Left kidney (tissue), 2 donors: ENCODE results near the gene OR6K3. TPM values are rescaled to one million over a fixed set of nuclear protein-coding genes. Genes with fewer than 3 reads are reported as not detected.

Source experiments
- DNase-seq: peaks from one replicate; pipeline ENCODE4 v3.0.0-alpha.2; 2013
- polyA plus RNA-seq: library from polyadenylated mRNA; unstranded; fragments of 120-200 nt; gene quantifications from one replicate; pipeline ENCODE4 v1.2.1, GENCODE V29; 2013; ENCODE audit not compliant: insufficient read length

OR6K3 gene
- polyA plus RNA-seq, 1 donor = 0.10 TPM

DNA sequence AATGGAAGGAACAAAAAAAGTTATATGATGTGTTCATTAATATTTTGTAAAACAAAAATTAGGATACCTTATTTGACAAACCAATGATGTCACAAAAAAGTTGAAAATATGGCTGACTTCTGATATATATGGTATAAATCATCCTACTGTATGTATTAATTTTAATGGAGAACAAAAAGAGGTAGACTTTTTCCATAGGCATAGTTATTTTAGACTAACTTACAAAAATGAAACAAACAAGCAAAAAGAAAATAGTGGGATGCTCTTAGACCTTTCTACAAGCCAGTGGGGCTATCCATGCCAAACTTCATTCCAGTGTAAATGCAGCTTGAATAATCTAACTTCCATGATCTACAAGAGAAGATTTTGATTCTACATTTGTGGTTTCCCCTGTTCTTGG is 33.5 kb downstream of the OR6K3 start:
- DNase-seq = no peak

GRCh38 chr1:158686111-158687009 is 34.2 kb downstream of the OR6K3 start, which contains the start of gene SPTA1:
TSS of gene SPTA1 (minus strand) at chr1:158686715. CDS start at chr1:158686517, 198 bp downstream.
- no peak for DNase-seq

GRCh38 chr1:158685085-158685484 is 35.4 kb downstream of the OR6K3 start:
- DNase-seq = no peak

DNA sequence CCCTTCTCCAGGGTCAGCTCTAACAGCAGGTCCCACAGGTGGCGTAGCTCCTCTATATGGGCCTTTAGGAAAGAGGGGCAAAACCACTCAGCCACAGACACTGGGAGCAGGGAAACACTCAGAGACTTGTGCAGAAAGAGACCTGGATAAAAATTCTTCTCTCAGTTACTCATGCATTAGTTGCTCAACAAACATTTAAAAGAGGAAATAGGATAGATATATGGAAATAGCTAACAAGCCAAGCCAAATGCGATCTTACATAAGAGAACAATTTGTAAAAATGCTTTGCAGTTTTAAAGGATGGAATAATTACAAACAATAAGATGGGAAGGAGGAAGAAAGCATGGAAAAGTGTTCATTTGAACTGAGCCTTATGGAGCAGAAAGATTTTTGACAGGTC is 38.9 kb downstream of the OR6K3 start:
- no peak for DNase-seq

- DNase-seq = no peak
Observed at GRCh38 chr1:158679289-158679688, 41.2 kb downstream of the OR6K3 start.

DNA sequence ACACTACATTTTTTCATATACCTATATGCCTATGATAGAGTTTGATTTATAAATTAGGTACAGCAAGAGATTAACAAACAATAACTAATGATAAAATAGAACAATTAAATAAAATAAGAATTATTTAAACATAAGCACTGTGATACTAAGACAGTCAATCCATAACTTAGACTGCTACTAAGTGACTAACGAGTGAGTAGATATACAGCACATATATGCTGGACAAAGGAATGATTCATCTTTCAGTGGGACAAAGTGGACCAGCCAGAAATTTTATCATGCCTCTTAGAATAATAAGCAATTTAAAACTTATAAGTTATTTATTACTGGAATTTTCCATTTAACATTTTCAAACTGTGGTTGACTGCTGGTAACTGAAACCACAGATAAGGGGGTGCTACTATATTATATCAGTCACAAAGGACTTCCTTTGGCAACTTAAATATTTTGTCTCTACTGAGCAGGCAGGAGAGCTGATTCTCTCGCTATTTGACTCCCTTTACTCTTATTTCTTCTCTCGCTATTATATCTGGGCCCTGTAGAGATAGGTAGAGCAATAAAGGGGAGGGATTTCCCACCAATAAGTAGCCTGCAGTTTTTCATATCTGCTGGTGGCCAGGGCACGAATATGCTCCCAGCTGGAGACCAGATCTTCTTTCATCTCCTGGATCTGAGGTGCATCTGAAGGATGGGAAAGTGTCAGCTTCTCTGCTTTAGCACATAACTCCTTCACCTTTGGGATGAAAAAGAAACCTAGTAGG is 44.8 kb downstream of the OR6K3 start:
- DNase-seq = no peak

GRCh38 chr1:158674302-158674701 is 46.2 kb downstream of the OR6K3 start:
- no peak for DNase-seq

Other genes starting within 250 kb of the OR6K3 start
- gene OR10R2, start 248.5 kb downstream of the OR6K3 start, polyA plus RNA-seq = not detected
- 0.15 TPM for gene OR6Y1, start 166.3 kb downstream of the OR6K3 start, polyA plus RNA-seq
- not detected for gene OR6P1, start 150.1 kb downstream of the OR6K3 start, polyA plus RNA-seq
- not detected for gene OR10X1, start 140.8 kb downstream of the OR6K3 start, polyA plus RNA-seq
- 0.05 TPM for gene OR10Z1, start 115.5 kb downstream of the OR6K3 start, polyA plus RNA-seq
- 0.90 TPM for gene SPTA1, start 34.0 kb downstream of the OR6K3 start, polyA plus RNA-seq
- not detected for gene OR6K2, start 20.1 kb downstream of the OR6K3 start, polyA plus RNA-seq
- not detected for gene OR6K6, start 34.0 kb upstream of the OR6K3 start, polyA plus RNA-seq
- not detected for gene OR6N1, start 51.5 kb upstream of the OR6K3 start, polyA plus RNA-seq
- not detected for gene OR6N2, start 60.5 kb upstream of the OR6K3 start, polyA plus RNA-seq
- gene MNDA, start 110.6 kb upstream of the OR6K3 start, polyA plus RNA-seq = 2.5 TPM
- gene PYHIN1, start 210.8 kb upstream of the OR6K3 start, polyA plus RNA-seq = 0.15 TPM